GM18526 (cell line): Measurements from ENCODE around the gene OBSL1.

Experiments
- POLR2A ChIP-seq: IDR thresholded peaks from 3 replicates; pipeline ENCODE4 v1.6.1; 2011; ENCODE audit not compliant: insufficient read length; ENCODE audit errors: extremely low read depth

Gene OBSL1

GRCh38 chr2:219511547-219512325, 59.6 kb downstream of the OBSL1 start:
- no peak for TF ChIP-seq POLR2A

DNA sequence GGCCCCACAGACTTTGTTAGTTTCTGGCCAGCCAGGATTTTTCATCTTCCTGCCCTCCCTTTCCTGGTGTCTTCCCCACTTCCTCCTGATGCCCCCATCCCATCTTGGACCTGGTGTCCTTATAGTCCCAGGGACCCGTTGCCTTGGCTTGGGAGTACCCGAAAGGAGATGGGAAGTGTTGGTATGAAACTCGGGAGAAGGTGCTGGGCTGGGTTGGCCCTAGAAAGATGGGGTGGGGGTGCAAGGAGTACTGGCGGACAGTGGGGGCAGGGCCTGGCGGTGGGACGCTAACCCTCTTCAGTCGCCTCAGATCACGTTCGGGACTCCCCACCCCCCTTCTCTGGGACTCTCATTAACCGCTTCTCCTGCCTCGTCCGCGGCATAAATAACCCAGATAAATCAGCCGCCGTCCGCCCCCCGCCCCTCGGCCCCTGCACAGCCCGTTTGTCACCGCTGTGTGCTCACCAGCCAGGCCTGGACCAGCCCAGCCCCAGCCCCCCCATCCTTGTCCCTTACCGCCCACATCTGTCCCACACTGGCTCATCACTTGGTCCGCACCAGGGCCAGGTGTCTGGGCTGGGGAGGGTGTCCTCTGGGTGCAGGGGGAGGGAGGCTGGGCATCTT, 60.7 kb downstream of the OBSL1 start:
- TF ChIP-seq POLR2A, result no peak

GRCh38 chr2:219509780-219510511, 61.4 kb downstream of the OBSL1 start:
- no peak for TF ChIP-seq POLR2A

- TF ChIP-seq POLR2A, result no peak
Measured at GRCh38 chr2:219508971-219509779, 62.2 kb downstream of the OBSL1 start.

DNA sequence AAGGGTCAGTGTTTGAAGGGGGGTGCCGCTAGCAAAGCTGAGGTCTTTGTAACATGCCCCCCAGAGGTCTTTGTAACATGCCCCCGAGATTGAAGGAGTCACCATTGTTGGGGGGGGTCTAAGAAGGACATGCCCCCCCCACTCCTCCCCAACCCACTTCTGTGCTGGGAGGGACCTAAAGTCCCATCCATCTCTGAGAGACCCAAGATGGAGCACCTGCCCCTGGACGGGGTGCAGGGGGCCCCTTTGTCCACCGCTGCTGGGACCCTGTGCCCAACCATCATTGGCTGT, 63.0 kb downstream of the OBSL1 start:
- no peak for TF ChIP-seq POLR2A

DNA sequence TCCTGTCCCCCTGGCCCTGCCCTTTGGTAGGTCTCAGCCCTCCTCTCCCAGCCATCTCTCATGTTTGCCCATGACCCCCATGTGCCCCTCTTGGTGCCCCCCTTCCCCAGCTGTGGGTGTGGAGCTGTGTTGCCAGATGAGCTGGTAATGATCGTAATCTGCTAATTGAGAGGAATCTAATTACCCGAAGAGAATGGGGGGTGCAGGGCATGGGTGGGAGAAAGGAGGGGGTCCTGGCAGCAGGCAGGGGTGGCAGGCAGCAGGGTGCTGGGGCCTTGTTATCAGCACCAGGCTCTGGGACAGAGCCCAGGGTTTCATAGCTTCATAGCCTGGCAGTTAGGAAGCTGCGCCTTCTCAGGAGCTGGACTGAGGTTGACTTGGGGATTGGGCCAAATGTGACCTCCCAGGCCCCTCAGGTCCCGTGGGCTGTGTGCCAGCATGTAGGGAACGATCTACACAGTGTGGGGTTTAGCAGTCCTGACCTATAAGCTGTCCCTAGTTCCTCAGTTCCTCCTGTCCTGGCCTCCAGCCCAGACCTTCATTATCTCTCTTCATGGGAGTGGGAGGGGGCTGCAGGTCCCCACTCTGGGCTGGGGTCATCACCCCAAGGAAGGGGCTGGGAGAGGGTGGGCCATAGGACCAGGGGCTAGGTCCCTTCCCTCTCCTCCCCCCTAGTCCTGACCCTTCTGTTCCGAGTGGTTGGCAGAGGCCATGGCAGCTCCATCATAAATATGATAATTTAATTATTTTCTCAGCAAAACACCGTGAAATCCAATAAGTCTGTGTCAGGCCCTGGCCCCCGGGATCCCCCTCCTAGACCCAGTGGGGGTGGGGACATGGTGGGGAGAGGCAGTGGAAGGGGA, 63.5 kb downstream of the OBSL1 start:
- TF ChIP-seq POLR2A, result no peak

- TF ChIP-seq POLR2A, result no peak
Measured at GRCh38 chr2:219506802-219507526, 64.4 kb downstream of the OBSL1 start.

GRCh38 chr2:219506153-219506801, 65.1 kb downstream of the OBSL1 start:
- no peak for TF ChIP-seq POLR2A

- no peak for TF ChIP-seq POLR2A
Measured at GRCh38 chr2:219505585-219505984, 65.8 kb downstream of the OBSL1 start.

DNA sequence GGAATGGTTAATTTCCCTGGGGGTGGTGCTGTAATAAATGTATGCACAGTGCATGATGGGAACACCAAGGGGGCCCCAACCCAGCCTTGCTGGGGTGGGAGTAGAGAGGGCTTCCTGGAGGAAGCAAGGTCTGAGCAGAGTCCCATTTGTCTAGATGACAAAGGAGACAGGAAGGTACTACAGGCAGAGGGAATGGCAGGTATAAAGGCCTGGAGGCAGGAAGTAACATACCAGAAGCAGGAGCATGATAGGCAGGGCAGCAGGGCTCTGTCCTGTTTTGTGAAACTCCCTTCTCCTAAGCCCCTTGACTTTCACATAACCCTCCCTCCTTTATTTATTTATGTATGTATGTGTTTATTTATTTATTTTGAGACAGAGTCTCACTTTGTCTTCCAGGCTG, 68.7 kb downstream of the OBSL1 start:
- TF ChIP-seq POLR2A, result no peak

DNA sequence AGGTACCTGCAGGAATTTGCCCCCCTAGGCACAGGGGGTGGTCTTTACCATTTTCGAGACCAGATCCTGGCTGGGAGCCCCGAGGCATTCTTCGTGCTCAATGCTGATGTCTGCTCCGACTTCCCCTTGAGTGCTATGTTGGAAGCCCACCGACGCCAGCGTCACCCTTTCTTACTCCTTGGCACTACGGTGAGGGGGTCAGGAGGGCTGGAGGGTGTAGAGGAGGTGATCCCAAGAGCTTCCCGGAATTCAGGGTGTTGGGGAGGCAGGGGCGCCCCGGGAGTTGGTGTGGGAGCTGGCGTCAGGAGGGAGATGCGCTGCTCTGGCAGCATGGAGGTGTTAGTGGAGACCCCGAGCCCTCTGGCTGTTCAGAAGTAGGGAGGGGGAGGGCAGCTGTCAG, 69.5 kb downstream of the OBSL1 start:
- no peak for TF ChIP-seq POLR2A
